ENCODE data around the gene C19orf33. TPM values are rescaled to one million over a fixed set of nuclear protein-coding genes. Genes with fewer than 3 reads are reported as not detected.

The C19orf33 gene
- total and polyA plus RNA-seq, 9 of the 15 experiments (the other 6 are each of a cell fraction or from before 2014, with no cell fraction given): 3.2 TPM; not detected in 8

- peak in 1 of 2 experiments; percentile 2 for TF ChIP-seq AFF1 (IDR thresholded peaks at IDR 0.05; ENCODE audit: low read depth in 1 of 2, partially characterized antibody in 2 of 2)
- TF ChIP-seq POLR2A (conservative IDR thresholded peaks at IDR 0.05): no peak
- TF ChIP-seq ZNF551 (CRISPR knock-in tag; IDR thresholded peaks at IDR 0.05): no peak
- TF ChIP-seq VEZF1 (CRISPR knock-in tag; IDR thresholded peaks at IDR 0.05): no peak
- TF ChIP-seq ZNF507 (tag; conservative IDR thresholded peaks at IDR 0.05): no peak
- TF ChIP-seq CTCFL (IDR thresholded peaks at IDR 0.05; ENCODE audit: borderline replicate concordance, insufficient read depth, low read depth, low read length, poor library complexity, severe bottlenecking): no peak
- TF ChIP-seq SMARCB1 (IDR thresholded peaks at IDR 0.05; ENCODE audit: insufficient read length, low read depth): peak; percentile 90
- no peak for TF ChIP-seq MCM7 (IDR thresholded peaks at IDR 0.05)
- TF ChIP-seq KAT2B (IDR thresholded peaks at IDR 0.05; ENCODE audit: low read depth, low read length): no peak
- no peak for TF ChIP-seq ZFP91 (CRISPR knock-in tag; IDR thresholded peaks at IDR 0.05)
- TF ChIP-seq ZBTB9 (CRISPR knock-in tag; IDR thresholded peaks at IDR 0.05): no peak
- peak; percentile 14; the same call in 1 of the 2 replicates for TF ChIP-seq USF1 (CRISPR knock-in tag; IDR thresholded peaks at IDR 0.05)
- TF ChIP-seq MCM3 (IDR thresholded peaks at IDR 0.05): no peak
- no peak for TF ChIP-seq SRSF1 (IDR thresholded peaks at IDR 0.05; ENCODE audit: low read depth, low read length)
- TF ChIP-seq TEAD1 (CRISPR knock-in tag; IDR thresholded peaks at IDR 0.05): peak in 1 of 2 experiments; percentile 73; a peak in 1 of 4 replicates
These were observed 12.5 kb downstream of the C19orf33 start (continued) for GRCh38 chr19:38316477-38317067.

Measured in K562 (cell line).